Measurements from ENCODE around the gene HLCS.
A peak's percentile ranks its signal among the peaks of the same experiment; 100 is the strongest.
"Not testable (repeated sequence)": the region's sequence is repeated elsewhere in the genome, so short reads cannot be mapped to it uniquely, and the experiment has no call there.

HLCS gene

DNA sequence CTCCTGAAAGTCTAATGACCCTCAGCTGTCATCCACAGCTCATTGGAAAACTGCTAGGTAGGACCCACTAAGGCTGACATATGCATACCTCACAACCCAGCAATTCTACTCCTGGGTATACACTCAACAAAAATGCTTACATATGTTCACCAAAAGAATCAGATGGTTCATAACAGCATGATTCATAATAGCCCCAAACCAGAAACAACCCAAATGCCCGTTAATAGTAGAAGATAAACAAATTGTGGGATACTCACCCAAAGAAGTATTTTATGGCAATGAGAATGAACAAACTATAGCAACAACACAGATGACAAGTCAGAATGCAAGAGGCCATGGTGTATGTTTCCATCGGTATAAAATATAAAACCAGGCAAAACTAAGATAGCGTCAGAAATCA lies 124.6 kb downstream of the HLCS start:
- no peak for DNase-seq

DNA sequence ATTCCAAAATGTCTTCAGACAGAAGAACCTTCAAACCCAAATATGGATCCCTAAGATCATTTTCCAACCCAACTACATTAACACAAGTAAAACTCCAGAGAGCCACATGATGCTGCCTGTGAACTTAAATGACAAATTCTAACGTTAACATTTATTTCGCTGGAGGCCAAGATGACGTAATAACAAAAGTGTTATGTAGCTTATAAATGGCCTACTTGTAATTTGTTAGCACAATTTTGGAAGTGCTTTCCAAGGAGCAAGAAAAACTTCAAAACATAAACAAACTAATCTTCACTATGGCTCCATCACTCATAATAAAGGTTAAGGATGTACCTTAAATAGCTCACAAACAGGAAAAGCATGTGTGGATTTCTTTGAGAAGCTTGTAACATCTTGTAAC lies 126.7 kb downstream of the HLCS start:
- no peak for DNase-seq

DNA sequence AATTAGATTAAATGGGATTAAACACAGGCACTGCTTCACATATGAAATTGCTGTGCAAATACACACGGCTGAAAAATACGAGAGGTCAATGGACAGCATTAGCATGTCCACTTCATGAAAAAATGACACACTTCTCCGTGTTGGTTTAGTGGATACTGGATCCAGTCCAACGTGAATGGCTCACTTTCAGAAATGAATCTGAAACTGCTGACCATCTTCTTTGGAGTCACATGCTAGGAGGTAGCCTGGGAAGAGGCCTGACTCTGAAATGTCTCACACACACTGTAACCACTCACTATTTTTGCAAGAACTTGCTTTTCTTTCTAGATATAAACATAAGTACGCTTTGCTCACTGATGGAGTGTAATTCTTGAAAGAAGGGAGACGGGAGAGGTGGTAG lies 127.3 kb downstream of the HLCS start:
- no peak for DNase-seq

DNA sequence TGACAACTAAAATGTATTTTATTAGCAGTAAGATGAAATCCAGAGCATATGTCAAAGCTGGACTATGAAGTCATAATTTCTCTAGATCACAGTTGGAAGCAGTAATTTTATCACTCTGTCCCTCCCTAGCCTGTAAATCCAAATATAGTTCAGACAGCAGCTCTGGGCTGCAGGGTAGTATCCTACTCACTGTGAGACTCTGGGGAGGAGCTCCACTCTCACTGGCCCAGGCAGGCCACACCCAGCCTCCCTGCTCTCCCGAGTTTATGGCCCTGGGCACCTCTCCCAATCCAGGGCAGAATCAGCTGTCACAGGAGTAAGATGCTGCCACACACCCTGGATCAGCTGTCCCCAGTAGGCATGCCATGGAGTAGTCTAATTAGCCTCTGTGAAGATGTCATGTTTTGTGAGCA lies 131.1 kb downstream of the HLCS start:
- DNase-seq, result no peak

DNA sequence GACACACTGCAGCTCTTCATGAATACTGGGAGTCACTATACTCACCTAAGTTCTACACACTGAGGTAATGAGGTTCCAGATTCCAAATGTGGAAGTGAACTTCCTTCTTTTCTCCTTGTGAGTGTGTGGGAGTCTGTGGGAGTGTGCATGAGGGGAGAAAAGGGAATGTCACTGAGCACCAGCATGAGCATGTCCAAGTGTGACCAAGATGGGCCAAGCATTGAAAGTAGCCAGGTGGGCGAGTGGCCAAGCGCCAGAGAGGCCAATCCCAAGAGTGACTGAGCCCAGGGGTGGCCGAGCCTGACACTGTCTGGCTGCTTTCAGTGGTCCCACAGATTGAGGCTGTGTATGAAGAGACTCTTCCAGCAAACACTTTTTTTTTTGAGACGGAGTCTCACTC lies 132.3 kb downstream of the HLCS start:
- no peak for DNase-seq

DNA sequence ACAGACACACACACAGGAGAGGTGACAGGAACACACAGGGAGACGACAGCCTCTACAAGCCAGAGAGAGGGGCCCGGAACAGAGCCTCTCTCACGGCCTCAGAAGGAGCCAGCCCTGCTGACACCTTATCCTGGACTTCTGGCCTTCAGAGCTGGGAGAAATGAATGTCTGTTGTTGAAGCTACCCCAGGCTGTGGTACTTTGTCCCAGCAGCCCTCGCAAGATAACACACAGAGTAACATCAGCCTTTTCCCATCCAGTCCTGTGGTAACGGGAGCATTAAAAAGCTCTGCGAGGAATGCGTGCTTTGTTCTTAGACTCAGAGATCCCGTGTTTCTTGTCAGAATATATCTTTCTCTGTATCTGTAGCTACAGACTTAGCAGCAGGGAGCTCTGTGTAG lies 136.4 kb downstream of the HLCS start:
- DNase-seq, result no peak

DNA sequence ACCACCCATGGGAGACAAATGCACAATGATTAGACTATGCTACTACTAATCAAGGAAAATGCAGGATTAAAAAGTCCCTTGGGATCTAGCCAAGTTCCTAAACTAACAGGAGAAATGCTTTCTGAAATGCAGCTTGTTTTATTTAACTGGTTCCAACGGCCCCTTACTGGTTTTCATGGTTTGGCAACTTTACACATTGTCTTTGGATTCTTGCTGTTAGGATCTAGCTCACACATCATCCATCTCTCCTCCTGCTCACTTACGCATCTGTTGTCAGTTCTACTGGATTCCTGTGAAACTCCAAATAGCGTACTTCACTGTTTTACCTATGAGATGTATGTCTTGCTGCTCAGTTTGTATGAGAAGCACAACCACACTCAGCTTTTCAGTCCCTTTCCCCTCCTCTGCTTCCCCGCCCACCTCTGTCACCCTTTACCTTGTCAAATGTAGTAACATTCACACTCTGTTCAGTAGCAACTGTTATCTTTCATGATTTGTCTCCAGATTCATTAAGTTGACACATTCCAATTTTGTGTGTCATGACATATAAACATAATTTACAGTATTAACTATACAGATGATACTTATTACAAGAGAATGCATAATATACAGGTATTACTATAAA lies 137.5 kb downstream of the HLCS start:
- no peak for DNase-seq

DNA sequence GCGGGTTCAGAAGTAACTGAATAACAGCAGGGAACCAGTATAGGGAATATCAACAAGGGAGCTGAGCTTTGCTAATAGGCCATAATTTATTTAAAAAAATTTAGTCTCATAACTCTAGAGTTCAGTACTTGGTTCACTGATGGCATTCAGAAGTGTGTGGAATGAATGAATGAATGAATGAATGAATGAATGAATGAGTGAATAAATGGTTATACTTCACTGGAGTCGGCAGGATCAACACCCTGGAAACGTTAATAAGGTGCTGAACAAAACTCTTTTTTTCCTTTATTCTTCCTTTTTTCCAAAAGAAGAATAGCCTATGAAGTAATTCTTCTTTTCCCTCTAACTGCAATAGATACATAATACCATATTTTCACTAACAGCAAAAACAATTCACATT lies 138.3 kb downstream of the HLCS start:
- no peak for DNase-seq

DNA sequence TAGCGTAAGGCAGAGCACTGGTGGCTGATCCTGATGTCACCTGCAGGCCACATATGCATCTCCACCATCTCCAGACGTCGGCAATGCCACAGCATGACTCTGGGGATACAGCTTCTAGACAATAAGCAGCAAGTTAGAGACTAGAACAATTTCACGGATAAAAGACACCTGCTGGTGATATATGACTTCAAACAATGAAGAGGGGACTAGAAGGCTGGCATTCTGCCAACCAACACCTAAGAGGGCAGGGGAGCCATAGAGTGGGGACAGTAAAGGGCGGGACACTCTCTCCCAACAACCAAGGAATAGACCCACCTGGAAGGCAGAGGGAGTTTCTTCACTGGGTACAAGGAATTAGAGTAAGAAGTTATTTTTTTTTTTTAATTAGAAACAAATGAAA lies 140.8 kb downstream of the HLCS start:
- DNase-seq, result no peak

DNA sequence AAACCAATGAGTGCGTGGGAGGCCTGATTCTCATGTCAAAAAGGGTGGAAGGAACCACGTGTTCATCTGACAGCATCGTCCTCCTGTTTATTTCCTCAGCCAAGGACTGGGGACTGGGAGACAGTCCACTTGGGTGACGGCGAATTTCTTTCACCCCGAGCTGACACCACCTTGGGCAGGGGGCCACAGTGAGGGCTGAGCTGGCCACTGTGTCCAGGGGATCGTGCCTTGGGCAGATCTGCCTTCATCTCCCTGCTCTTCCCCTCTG lies 145.5 kb downstream of the HLCS start:
- no peak for DNase-seq

DNA sequence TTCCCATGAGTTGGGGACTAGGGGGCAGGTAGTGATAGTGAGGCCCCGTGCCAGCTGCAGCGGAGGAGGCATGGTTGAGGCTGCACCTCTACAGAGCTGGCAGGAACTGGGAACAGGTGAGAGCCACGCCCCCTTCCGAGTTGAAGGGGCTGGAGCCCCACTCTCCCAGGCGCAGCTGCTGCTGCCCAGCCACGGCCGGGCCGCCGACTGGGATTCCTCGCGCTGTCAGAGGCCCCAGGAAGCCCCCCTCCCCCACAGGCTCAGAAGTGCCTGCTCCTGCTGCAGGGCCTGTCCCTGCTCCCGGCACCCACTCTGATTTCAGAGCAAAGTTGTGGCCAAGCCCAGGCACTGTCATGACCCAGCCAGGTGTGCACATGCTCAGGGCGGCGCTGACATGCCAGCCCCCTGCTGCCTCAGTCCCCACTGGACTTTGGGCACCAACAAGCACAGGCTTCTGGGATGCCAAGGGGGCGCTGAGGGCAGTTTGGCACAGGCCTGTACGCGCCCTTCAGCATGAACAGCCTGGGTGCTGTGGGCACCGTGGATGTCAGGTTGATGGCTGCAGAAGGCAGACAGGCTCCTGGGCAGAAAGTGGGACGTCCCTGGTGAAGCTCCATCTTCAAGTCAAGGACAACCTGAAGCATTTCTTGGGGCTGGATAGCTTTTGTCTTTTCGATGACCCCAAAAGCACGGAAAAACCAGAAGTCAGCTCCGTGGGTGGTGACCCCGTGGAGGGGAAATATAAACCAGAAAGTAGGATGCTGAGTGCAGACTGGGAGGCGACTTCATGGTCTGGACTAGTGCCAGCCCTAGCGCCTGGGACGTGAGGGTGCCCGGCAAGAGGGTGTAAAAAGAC lies 146.1 kb downstream of the HLCS start:
- DNase-seq, result peak; percentile 5

DNA sequence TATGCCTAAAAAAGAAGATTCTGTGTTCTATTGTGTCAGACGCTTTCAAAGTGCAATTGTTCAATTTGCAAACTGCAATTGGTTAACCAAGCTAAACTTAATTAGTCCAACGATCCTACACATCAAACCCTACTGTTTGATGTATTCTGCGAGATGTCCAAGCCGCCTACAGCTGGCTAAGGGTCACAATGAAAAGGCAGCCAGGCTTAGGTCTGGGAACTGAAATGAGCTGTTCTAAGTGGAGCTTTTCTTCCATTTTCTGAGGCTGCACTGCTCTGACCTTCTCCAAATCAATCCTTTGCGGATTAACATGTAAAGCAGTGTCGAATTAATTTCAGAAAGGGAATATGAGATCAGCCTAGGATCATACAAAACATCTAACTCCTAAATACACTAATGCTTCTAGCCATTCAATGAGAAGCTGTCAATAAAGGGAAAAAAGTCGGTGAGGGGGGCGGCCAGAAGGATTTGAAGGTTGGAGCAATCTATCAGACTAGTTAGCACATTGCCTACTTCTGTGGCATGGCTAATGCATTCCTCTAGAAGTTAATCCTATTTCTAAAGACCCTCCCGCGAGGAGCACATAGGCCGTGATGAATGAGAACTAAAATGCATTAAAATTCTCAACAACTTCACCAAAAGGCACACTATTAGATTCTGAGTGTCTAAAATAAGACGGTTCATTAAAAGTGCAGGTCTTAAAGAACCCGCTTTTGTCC lies 148.6 kb downstream of the HLCS start:
- DNase-seq, result no peak

DNA sequence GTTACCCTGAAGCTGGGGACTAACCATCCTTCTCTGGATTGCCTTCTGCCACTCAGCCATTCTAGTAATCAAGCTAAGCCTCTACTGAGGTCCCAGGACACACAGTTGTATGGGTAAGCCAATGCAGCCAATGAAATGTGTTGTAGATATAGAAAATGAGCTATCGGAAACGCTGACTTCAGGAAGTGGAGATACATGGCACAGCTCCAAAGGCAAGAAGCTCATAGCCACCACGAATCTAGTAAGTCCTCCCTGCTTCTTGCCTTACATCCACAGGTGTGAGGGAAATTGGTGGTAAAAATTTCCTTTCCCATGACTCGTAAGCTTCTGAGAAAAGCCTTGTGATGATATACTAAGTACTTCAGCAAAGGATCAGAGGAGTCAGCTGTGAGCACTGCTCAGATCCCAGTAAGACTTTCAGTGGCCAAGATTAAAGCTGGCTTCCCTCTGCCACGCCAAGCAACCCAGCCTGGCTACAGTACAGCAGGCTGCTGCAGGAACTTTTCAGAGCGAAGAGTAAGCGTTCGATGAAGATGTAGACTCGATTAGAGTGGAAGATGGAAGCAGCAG lies 149.8 kb downstream of the HLCS start:
- DNase-seq, result no peak

DNA sequence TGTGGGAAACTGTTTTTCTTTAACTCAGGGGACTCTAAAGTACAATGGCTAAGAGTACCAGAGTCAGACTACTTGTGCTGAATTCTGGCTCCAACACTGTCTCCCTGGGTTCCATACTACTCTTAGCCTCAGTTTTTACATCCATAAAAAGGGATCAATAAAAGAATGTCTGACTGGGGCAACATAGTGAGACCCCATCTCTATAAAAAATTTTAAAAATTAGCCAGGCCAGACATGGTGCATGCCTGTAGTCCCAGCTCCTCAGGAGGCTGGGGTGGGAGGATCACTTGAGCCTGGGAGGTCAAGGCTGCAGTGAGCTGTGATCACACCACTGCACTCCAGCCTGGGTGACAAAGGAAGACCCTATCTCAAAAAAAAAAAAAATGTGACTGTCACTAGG lies 150.4 kb downstream of the HLCS start:
- DNase-seq, result not testable (repeated sequence)

DNA sequence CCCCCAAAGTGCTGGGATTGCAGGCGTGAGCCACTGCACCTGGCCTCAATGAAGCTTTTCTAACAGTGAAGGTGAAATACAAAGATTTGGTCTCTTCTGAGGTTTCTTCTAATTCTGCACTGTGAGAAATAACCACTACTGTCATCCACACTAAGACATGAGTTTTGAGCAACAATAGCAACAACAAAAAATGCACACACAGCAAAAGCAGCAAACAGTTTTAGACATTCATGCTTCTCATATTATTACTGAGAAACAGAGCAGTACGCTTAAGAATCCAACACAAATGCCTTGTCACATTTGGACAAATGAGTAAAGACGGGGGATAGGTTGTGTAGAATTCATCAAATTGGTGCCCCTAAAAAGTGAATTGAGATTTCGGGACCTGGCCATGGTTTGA lies 151.2 kb downstream of the HLCS start:
- DNase-seq, result no peak

DNA sequence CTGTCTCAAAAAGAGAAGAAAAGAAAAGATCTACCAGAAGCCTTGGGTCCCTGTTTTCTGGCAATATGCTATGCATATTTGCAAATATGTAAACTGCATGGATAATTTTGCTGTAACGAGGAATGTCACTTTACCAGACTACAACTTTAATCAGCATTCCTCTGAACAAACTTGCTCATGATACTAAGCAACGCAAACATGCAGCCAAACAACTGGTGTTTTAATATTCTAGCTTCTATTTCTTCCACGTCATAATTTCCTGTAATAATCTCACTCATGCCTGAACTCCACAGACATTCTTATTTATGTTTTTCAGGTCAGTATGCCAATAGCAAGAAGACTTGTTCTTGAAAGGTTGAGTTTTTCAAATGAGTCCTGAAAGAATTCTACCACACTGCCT lies 153.4 kb downstream of the HLCS start:
- no peak for DNase-seq

DNA sequence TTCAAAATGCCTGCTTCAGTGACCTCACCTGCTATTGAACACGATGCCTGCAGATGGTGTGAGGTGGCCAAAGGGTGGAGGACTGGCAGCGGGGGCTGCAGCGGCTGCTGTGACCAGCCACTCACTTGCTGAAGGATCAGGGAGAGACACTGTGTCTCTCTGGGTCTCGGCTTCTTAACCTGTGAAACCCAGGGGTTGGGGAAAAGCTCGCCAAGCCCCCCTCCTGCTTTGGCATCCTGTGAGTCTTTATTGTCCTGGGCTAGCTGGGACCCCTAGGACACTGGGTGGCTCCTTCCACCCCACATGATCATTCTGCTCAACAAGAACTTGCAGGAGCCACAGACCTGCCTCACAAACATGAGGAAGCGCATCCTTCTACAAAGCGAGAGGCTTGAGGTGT lies 154.7 kb downstream of the HLCS start:
- no peak for DNase-seq

DNA sequence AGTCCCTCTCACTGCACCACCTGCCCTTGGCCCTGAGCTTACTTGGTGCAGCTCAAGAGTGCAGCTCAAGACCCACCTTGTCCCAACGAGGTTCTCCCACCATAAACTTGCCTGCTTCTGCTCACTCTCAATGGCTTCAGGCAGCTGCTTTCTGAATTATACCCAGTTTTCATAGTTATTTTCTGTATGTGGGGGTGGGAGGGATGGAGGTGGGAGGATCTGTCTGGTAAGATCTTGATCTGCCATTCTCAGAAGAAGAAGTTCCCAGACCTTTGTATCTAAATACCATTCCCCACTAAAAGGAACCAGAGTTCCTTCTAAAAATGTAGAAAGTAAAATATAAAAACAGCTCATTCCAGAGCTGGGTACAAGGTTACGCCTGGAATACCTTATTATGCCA lies 156.0 kb downstream of the HLCS start:
- no peak for DNase-seq

DNA sequence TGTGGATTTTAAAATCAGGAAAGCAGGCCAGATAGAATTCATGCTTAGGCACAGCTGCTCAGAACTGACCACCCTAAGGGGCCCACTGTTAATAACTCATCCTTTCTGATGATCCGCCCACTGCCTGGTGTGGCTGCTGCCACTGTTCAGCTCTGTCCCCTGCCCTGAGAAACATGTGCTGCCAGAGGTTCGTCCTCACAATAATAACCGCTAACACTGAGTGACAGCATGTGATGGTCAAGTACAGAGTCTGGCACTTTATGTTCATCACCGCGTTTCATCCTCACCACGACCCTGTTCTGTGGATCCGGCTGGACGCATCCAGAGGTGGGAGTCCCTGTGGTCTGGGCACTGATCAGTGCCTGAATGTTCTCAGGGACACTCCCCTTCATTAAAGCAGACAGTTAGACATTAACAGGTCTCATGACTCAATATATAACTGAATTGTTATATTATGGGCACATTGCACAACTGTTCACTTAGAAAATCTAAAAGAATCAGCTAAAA lies 159.0 kb downstream of the HLCS start:
- no peak for DNase-seq

DNA sequence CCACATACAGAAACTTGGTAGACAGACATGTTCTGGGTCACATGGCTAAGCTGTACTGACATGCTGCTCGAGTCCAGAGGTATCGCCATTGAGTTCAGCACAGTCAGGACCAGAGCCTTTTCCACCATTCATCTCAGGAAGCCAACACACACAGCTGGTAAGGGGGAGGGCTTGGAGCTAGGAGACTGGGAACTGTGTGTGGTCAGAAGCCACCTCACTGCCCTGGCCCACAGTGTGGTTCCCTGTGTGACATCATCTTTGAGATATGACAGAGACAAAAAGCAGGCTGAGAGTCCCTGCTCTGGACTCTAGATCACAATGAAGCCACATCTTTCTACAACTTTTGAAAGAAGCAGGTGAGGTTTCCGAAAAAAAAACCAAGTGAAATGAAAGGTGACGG lies 160.4 kb downstream of the HLCS start:
- peak; percentile 9 for DNase-seq

DNA sequence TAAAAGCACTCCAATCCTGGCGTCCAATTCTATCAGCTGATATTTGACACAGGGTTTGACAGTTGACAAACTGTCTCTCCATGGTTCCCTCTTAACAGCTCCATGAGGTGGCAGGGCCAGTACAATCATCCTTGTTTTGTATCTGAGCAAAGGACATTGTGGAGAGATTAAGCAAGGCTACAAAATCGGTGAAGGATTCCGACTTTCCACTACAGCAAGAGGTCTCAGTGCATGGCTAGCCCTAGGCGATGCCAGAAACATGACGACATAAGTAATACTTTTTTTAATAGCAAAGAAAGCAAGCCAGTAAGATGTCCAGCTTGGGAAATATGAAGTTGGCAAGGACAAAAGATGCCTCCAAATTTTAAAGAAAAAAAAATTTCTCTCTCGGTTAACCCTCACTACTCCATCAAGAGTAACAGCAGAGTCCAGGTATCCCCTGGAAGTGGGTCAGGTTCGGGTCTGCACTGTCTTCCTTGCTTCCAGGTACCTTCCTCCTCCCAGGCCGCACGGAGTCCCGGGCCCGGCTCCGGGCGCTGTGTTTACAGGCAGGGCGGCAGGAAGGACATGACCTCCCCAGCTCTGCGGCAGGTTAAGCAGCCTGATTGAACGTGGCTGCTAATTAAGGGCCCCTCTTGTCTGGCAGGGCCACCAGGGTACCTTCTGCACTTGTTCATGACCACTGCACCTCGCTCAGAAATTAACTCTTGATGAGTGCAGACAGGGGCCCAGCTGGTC lies 161.4 kb downstream of the HLCS start:
- no peak for DNase-seq

DNA sequence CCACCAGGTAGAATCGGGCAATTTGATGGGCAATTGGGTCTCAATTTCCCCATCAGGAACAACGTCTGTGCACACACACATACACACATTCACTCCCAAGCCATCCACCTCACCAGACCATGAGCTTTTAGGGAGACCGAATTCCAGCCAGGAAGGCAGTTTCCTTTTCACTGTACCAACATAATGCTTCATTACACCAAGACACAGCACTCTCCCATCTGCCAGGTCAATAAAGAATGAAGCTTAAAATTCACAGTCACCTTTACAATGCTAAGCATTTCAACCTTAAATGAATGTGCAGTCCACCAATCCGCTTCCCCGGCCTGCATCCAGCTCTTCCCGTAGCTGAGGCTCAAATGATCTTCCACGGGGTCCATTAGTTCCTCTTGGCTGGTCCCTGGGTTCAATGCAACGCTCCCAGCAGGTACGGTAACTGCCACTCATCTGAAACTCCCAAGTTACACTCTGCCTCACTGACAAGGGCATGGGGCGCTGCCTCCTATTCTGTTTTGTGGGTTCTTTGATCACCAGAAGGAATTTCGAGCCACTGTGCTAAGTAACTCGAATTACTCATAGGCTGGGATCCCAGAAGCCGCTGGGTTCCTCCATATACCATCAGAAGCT lies 162.5 kb downstream of the HLCS start:
- no peak for DNase-seq

Measured in hematopoietic multipotent progenitor cell treated with erythropoietin and hydrocortisone succinate and interleukin-3 and kit ligand, for 4 days (in vitro differentiated cells).